ENCODE results near the gene ACRBP.

Gene ACRBP

GRCh38 chr12:6612247-6612646 lies 35.0 kb downstream of the ACRBP start:
- peak overlapping the region; percentile 8; the same call in 1 of the 2 replicates for H3K27ac ChIP-seq (ENCODE audit: low read depth, low read length)
- H3K4me3 ChIP-seq (ENCODE audit: low read length) = peak overlapping the region; percentile 57
- peak overlapping the region; percentile 71 for H3K4me2 ChIP-seq (ENCODE audit: low read length)
- peaks cover 58% of the 10 kb centered on the region for H3F3A ChIP-seq (ENCODE audit: control insufficient read depth, insufficient read depth)
- TF ChIP-seq CTCF (IDR thresholded peaks at IDR 0.05; ENCODE audit: low read depth, low read length, poor library complexity, severe bottlenecking) = no peak
- no peak for TF ChIP-seq EZH2phosphoT487 (IDR thresholded peaks at IDR 0.05; ENCODE audit: borderline replicate concordance, low read length)
- H3K4me1 ChIP-seq (ENCODE audit: control insufficient read depth, low read length) = peaks cover 42% of the 10 kb centered on the region
- no peaks in the 10 kb centered on the region for H3K36me3 ChIP-seq (ENCODE audit: control insufficient read depth, low read length)
- no peaks in the 10 kb centered on the region for H3K27me3 ChIP-seq (ENCODE audit: control insufficient read depth, low read length)
- no peaks in the 10 kb centered on the region for H4K20me1 ChIP-seq (ENCODE audit: control insufficient read depth, insufficient read depth, low read depth, low read length)
- H3K79me2 ChIP-seq (ENCODE audit: control insufficient read depth, low read length) = no peaks in the 10 kb centered on the region
- H3K9me3 ChIP-seq (ENCODE audit: control insufficient read depth, insufficient read depth, low read length) = no peaks in the 10 kb centered on the region
- H3K9me2 ChIP-seq (replicated peaks; ENCODE audit: control insufficient read depth, low read length) = no peaks in the 10 kb centered on the region

- Histone ChIP-seq H3K9me3 (ENCODE audit: control insufficient read depth, insufficient read depth, low read length) (no peaks in the 10 kb centered on the region), H3K9me2 (replicated peaks; ENCODE audit: control insufficient read depth, low read length) (no peaks in the 10 kb centered on the region), H3K4me1 (ENCODE audit: control insufficient read depth, low read length) (peaks cover 63% of the 10 kb centered on the region), H3K27ac (ENCODE audit: low read depth, low read length) (no peak overlapping the region), H3K4me2 (ENCODE audit: low read length) (no peak overlapping the region), H3K27me3 (ENCODE audit: control insufficient read depth, low read length) (no peaks in the 10 kb centered on the region), H3K36me3 (ENCODE audit: control insufficient read depth, low read length) (peaks cover 25% of the 10 kb centered on the region), H3K79me2 (ENCODE audit: control insufficient read depth, low read length) (peaks cover 32% of the 10 kb centered on the region), H3F3A (ENCODE audit: control insufficient read depth, insufficient read depth) (peaks cover 38% of the 10 kb centered on the region), H3K4me3 (ENCODE audit: low read length) (no peak overlapping the region), H4K20me1 (ENCODE audit: control insufficient read depth, insufficient read depth, low read depth, low read length) (peaks cover 16% of the 10 kb centered on the region)
- TF ChIP-seq EZH2phosphoT487 (IDR thresholded peaks at IDR 0.05; ENCODE audit: borderline replicate concordance, low read length) (no peak), CTCF (IDR thresholded peaks at IDR 0.05; ENCODE audit: low read depth, low read length, poor library complexity, severe bottlenecking) (no peak)
Measured at GRCh38 chr12:6608592-6609281, 38.5 kb downstream of the ACRBP start.

GRCh38 chr12:6607751-6608591 lies 39.3 kb downstream of the ACRBP start:
- TF ChIP-seq CTCF (IDR thresholded peaks at IDR 0.05; ENCODE audit: low read depth, low read length, poor library complexity, severe bottlenecking) (no peak), EZH2phosphoT487 (IDR thresholded peaks at IDR 0.05; ENCODE audit: borderline replicate concordance, low read length) (no peak)
- Histone ChIP-seq H3K4me2 (ENCODE audit: low read length) (peak overlapping the region; percentile 45), H3K4me1 (ENCODE audit: control insufficient read depth, low read length) (peaks cover 65% of the 10 kb centered on the region), H3K9me2 (replicated peaks; ENCODE audit: control insufficient read depth, low read length) (no peaks in the 10 kb centered on the region), H3K79me2 (ENCODE audit: control insufficient read depth, low read length) (peaks cover 39% of the 10 kb centered on the region), H3K36me3 (ENCODE audit: control insufficient read depth, low read length) (peaks cover 33% of the 10 kb centered on the region), H3K4me3 (ENCODE audit: low read length) (0 out of 2 replicates have a peak overlapping the region, but pooled peaks have one; percentile 10), H4K20me1 (ENCODE audit: control insufficient read depth, insufficient read depth, low read depth, low read length) (peaks cover 21% of the 10 kb centered on the region), H3K27me3 (ENCODE audit: control insufficient read depth, low read length) (no peaks in the 10 kb centered on the region), H3F3A (ENCODE audit: control insufficient read depth, insufficient read depth) (peaks cover 38% of the 10 kb centered on the region), H3K27ac (ENCODE audit: low read depth, low read length) (peak overlapping the region; percentile 27; the same call in 1 of the 2 replicates), H3K9me3 (ENCODE audit: control insufficient read depth, insufficient read depth, low read length) (no peaks in the 10 kb centered on the region)

Data from DOHH2 (cell line).